Progenitor cell of endocrine pancreas (in vitro differentiated cells): ENCODE results near the gene SRD5A1. TPM values are rescaled to one million over a fixed set of nuclear protein-coding genes. Genes with fewer than 3 reads are reported as not detected.

Experiments used
- DNase-seq: peaks from one replicate; pipeline ENCODE4 v3.0.0; 2021; ENCODE audit warnings: low spot score; ENCODE audit not compliant: unreplicated experiment
- H3K27ac Mint-ChIP-seq: 2 replicates; pipeline ENCODE4 v1.8.0; 2021; ENCODE audit warnings: mild to moderate bottlenecking, moderate library complexity, mixed read lengths
- H3K27me3 Mint-ChIP-seq: 2 replicates; pipeline ENCODE4 v1.8.0; 2021; ENCODE audit warnings: mixed read lengths
- H3K36me3 Mint-ChIP-seq: 2 replicates; pipeline ENCODE4 v1.8.0; 2022; ENCODE audit warnings: mixed read lengths; ENCODE audit not compliant: insufficient read depth
- H3K4me1 Mint-ChIP-seq: 2 replicates; pipeline ENCODE4 v1.8.0; 2021; ENCODE audit warnings: low read depth, mixed read lengths
- H3K4me3 Mint-ChIP-seq: 2 replicates; pipeline ENCODE4 v1.8.0; 2021; ENCODE audit warnings: low read depth, mild to moderate bottlenecking, moderate library complexity, mixed read lengths
- H3K9me3 Mint-ChIP-seq: 2 replicates; pipeline ENCODE4 v1.8.0; 2021; ENCODE audit warnings: low read depth, mixed read lengths
- total RNA-seq: library from RNA; stranded (reverse); gene quantifications from 2 replicates; pipeline ENCODE4 v1.2.1, GENCODE V29; 2021
- TF ChIP-seq, protein P1 (sequence below): fragments of 200-600 bp; sonication (generic); IDR thresholded peaks from one replicate; pipeline ENCODE4 v1.5.0; 2021; ENCODE audit warnings: antibody characterized with exemption, mild to moderate bottlenecking; ENCODE audit not compliant: unreplicated experiment

Gene SRD5A1
- total RNA-seq, 1 donor from 2014 or later = 24.8 TPM

DNA sequence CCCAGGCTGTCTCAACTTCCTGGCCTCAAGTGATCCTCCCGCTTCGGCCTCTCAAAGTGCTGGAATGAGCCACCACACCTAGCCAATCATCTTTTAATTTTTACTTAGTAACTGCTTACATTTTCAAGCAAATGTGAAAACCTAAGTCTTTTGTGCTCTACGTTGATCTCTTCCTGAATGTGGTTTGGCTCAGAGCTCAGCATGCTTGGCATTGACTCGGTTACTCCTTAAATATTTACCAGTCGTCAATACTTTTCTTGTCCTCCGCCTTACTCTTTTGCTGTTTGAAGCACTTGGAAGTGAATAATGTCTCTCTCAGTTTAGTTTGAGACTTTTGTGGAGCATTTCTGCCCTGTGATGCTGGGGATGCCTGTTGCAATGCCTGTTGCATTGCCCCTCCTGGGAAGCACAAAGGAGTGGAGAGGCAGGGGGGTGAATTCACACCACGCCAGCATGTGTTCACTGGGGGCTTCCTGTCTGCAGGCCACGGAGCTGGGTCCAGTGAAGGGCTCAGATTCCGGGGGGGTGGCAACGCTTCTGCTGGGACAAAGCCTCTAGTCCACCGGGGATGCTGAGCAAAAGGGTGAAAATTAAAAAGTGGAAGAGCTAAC lies 66.9 kb downstream of the SRD5A1 start:
- H3K27ac Mint-ChIP-seq = no peak overlapping the region

DNA sequence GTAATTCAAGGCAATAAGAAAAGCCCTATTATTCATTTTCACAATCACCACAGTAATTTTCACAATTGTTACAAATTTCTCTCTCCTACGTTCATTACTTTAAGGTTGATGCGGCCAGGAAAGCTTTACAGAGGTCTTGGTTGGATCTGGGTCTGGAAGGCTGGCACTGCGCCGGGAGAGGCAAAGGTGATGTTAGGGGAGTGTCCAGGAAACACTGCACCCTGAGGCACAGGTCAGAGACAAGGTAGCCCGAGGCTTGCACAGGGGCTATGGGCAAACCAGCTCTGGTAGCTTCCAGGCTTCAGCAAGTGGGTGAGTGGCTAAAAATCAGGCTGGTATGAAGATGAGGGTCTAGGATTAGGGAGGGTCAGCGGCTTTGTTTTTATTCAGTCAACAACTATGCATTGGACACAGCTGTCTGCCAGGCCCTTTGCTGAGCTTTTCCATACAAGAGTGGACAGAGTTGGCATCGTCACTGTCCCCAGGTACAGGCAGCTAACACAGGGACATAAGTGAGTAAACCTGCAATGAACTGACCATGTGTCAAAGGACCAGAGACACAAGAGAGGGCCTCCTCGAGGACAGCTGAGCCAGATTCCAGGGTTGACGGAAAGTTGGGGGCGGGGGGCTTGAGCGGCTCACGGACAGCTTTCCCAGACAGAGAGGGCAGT lies 67.6 kb downstream of the SRD5A1 start:
- no peaks in the 10 kb centered on the region for H3K9me3 Mint-ChIP-seq
- no peak overlapping the region for H3K4me3 Mint-ChIP-seq
- TF ChIP-seq, protein P1, sequence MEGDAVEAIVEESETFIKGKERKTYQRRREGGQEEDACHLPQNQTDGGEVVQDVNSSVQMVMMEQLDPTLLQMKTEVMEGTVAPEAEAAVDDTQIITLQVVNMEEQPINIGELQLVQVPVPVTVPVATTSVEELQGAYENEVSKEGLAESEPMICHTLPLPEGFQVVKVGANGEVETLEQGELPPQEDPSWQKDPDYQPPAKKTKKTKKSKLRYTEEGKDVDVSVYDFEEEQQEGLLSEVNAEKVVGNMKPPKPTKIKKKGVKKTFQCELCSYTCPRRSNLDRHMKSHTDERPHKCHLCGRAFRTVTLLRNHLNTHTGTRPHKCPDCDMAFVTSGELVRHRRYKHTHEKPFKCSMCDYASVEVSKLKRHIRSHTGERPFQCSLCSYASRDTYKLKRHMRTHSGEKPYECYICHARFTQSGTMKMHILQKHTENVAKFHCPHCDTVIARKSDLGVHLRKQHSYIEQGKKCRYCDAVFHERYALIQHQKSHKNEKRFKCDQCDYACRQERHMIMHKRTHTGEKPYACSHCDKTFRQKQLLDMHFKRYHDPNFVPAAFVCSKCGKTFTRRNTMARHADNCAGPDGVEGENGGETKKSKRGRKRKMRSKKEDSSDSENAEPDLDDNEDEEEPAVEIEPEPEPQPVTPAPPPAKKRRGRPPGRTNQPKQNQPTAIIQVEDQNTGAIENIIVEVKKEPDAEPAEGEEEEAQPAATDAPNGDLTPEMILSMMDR = no peak
- DNase-seq = no peak
- no peak overlapping the region for H3K27ac Mint-ChIP-seq
- peaks cover 4% of the 10 kb centered on the region for H3K4me1 Mint-ChIP-seq
- H3K36me3 Mint-ChIP-seq = no peaks in the 10 kb centered on the region
- H3K27me3 Mint-ChIP-seq = peaks cover 35% of the 10 kb centered on the region

More for the DNA sequence above, 66.9 kb downstream of the SRD5A1 start:
- no peak for DNase-seq
- no peaks in the 10 kb centered on the region for H3K9me3 Mint-ChIP-seq
- H3K36me3 Mint-ChIP-seq = no peaks in the 10 kb centered on the region
- no peak overlapping the region for H3K4me3 Mint-ChIP-seq
- peaks cover 4% of the 10 kb centered on the region for H3K4me1 Mint-ChIP-seq
- H3K27me3 Mint-ChIP-seq = peaks cover 32% of the 10 kb centered on the region
- TF ChIP-seq, protein P1 = no peak

DNA sequence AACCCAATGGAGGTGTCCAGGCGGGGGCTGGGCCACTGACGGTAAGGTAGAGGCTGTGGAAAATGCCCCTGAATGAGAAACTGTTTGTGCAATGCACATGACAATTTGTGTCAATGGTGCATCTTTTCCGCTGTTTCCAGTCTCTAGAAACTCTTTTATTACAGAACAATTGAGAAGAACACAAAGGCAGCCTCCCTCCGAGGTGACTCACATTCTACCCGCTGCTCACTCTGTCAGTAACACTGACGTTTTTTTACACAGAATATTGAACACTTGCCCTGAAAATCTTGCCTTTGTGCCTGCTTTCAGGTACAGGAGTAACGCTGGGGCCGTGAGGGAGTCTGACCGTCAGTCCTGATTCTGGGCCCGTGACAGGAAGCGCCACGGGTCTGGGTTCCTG lies 68.3 kb downstream of the SRD5A1 start:
- no peak for DNase-seq
- Mint-ChIP-seq H3K36me3 (no peaks in the 10 kb centered on the region), H3K4me1 (peaks cover 4% of the 10 kb centered on the region), H3K27ac (no peak overlapping the region), H3K27me3 (peaks cover 33% of the 10 kb centered on the region), H3K4me3 (no peak overlapping the region), H3K9me3 (no peaks in the 10 kb centered on the region)
- TF ChIP-seq, protein P1 = no peak

DNA sequence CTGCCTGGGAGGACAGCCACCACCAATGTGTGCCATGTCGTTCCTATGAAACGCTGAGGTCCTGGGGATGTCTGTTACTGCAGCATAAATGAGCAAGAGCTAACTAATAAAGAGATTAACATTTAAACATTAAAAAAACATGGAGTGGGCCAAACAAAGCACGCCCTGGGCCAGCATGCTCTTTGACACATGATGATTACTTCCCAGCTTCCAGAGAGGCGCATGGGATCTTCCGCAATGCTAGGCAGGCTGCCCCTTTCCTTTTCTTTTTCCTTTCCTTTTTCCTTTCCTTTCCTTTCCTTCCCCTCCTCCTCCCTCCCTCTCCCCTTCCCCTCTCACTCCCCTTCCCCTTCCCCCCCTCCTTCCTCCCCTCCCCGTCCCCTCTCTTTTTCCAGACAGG lies 69.4 kb downstream of the SRD5A1 start:
- H3K27me3 Mint-ChIP-seq = peaks cover 24% of the 10 kb centered on the region
- H3K9me3 Mint-ChIP-seq = no peaks in the 10 kb centered on the region
- H3K4me3 Mint-ChIP-seq = no peak overlapping the region
- TF ChIP-seq, protein P1 = no peak
- H3K36me3 Mint-ChIP-seq = no peaks in the 10 kb centered on the region
- no peak overlapping the region for H3K27ac Mint-ChIP-seq
- no peak for DNase-seq
- H3K4me1 Mint-ChIP-seq = peaks cover 4% of the 10 kb centered on the region

DNA sequence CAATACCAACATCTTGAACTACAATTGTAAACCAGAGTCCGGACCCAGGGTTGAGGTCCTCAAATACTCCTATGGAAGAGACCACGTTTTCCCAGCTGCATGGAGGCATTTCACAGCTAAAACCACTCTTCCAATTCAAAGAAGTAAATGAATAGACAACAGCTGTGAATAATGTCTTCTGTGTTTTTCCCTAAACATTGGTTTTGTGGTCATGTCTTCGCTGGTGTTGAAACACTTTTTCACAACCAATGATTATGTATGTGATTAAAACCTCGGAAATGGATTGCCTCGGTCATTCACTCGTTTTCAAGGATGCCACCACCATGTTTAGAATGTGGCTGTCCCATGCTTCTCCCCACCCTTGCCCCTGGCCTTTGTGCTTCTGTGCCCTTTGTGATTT lies 70.6 kb downstream of the SRD5A1 start:
- no peaks in the 10 kb centered on the region for H3K9me3 Mint-ChIP-seq
- peaks cover 24% of the 10 kb centered on the region for H3K27me3 Mint-ChIP-seq
- no peaks in the 10 kb centered on the region for H3K36me3 Mint-ChIP-seq
- TF ChIP-seq, protein P1 = no peak
- H3K4me3 Mint-ChIP-seq = no peak overlapping the region
- no peak for DNase-seq
- no peak overlapping the region for H3K27ac Mint-ChIP-seq
- peaks cover 4% of the 10 kb centered on the region for H3K4me1 Mint-ChIP-seq
